ENCODE measurements around the gene HSD17B14.
"Not testable (repeated sequence)": the region's sequence is repeated elsewhere in the genome, so short reads cannot be mapped to it uniquely, and the experiment has no call there.

The HSD17B14 gene

GRCh38 chr19:48777720-48778119, 58.6 kb downstream of the HSD17B14 start:
- no peak for DNase-seq
- intact Hi-C loops (cut with DNase I), result no loop called here

- intact Hi-C loops (cut with DNase I), result no loop called here
- no peak for DNase-seq
Observed at GRCh38 chr19:48777139-48777538, 59.2 kb downstream of the HSD17B14 start.

- intact Hi-C loops (cut with DNase I), result no loop called here
- DNase-seq, result no peak
Observed at GRCh38 chr19:48772503-48772953, 63.8 kb downstream of the HSD17B14 start.

GRCh38 chr19:48770734-48771472, 65.4 kb downstream of the HSD17B14 start:
- no peak for DNase-seq
- intact Hi-C loops (cut with DNase I), result no loop called here

- intact Hi-C loops (cut with DNase I), result no loop called here
- DNase-seq, result no peak
Observed at GRCh38 chr19:48770266-48770665, 66.0 kb downstream of the HSD17B14 start.

- DNase-seq, result no peak
- intact Hi-C loops (cut with DNase I), result no loop called here
Observed at GRCh38 chr19:48768994-48769713, 67.1 kb downstream of the HSD17B14 start.

- intact Hi-C loops (cut with DNase I); DNase-seq: not testable (repeated sequence)
Observed at GRCh38 chr19:48768171-48768753, 68.0 kb downstream of the HSD17B14 start.

- intact Hi-C loops (cut with DNase I); DNase-seq: not testable (repeated sequence)
Observed at GRCh38 chr19:48765816-48766215, 70.5 kb downstream of the HSD17B14 start.
